ENCODE results near the gene HERC2.

DNA sequence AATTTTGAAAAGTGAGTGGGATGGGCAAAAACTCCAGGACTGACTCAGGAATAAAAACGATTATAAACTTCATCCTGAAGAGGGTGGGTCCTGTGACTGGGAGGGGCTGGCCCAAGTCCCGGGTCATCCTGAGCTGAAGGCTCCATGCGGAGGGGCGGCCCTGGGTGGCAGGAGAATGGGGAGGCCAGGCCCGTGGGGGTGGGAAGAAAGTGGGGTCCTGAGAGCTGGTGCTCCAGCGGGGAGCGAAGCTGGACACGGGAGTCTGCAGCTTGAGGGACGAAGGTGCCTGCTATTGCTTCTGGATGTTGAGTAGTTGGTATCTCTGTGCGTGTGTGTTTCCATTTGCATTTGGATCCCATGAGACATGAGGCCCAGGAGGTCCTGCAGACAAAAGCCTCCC lies 218.1 kb downstream of the HERC2 start:
- TF ChIP-seq, protein P1, sequence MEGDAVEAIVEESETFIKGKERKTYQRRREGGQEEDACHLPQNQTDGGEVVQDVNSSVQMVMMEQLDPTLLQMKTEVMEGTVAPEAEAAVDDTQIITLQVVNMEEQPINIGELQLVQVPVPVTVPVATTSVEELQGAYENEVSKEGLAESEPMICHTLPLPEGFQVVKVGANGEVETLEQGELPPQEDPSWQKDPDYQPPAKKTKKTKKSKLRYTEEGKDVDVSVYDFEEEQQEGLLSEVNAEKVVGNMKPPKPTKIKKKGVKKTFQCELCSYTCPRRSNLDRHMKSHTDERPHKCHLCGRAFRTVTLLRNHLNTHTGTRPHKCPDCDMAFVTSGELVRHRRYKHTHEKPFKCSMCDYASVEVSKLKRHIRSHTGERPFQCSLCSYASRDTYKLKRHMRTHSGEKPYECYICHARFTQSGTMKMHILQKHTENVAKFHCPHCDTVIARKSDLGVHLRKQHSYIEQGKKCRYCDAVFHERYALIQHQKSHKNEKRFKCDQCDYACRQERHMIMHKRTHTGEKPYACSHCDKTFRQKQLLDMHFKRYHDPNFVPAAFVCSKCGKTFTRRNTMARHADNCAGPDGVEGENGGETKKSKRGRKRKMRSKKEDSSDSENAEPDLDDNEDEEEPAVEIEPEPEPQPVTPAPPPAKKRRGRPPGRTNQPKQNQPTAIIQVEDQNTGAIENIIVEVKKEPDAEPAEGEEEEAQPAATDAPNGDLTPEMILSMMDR (conservative IDR thresholded peaks at IDR 0.05 in 1 of 2, IDR thresholded peaks at IDR 0.05 in 1 of 2; ENCODE audit: extremely low read depth in 1 of 2, insufficient read depth in 1 of 2, low read depth in 1 of 2, low read length in 2 of 2): no peak
- TF ChIP-seq EZH2 (IDR thresholded peaks at IDR 0.05; ENCODE audit: borderline replicate concordance, low read length): no peak

Measured in mammary epithelial cell (primary cell).